Stimulated activated CD4-positive, alpha-beta T cell treated with anti-CD3 and anti-CD28 coated beads, Interleukin-12 subunit alpha, Interleukin-12 subunit beta, amount 100 ng/mL, for 48 hours (primary cell): ENCODE data around the gene DTNBP1.

Source experiments
- DNase-seq, 3 donors: peaks; one replicate each; pipeline ENCODE4 v3.0.0-alpha.2; 2020; ENCODE audit warnings: low read depth in 2 of 3, low spot score in 1 of 3

Gene DTNBP1

DNA sequence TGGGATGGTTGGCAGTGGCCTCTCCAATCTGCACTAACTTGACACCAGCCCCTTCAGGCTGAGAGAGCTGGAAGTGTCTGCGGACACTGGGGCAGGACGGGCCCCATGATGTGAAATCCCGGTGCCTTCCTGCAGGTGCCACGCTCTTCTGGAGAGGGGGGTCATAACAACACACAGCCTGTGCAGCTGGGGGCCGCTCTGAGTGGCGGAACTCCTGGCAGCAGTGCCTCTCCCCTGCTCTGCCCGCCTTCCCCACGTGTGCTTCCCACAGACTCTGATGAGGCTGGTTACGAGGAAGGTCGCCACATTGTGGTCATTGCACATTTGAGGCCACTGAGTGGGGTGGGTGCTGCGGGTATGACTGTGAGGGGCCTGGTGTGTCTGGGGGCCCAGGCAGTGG lies 145.2 kb downstream of the DTNBP1 start:
- DNase-seq: no peak

- DNase-seq: no peak
These were observed 145.8 kb downstream of the DTNBP1 start for GRCh38 chr6:15516923-15517560.

DNA sequence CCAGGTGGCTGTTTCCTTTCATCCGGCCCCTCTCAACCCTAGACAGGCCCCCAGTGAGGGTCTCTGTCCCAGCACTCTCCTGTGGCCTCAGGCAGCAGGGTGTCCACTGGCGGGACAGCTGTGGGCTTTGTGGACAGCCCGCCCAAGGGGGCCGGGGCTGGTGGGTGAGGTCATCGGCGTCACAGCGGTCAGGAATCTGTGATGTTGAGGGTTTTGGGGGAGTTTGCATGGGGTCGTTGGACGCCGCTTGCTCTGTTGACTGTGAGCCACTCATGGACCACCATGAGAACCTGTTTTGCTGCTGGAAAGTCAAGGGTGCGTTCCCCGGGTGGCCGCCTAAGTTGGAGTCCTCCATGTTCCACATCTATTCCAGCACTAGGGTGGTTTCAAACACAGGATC lies 146.4 kb downstream of the DTNBP1 start:
- DNase-seq: no peak

DNA sequence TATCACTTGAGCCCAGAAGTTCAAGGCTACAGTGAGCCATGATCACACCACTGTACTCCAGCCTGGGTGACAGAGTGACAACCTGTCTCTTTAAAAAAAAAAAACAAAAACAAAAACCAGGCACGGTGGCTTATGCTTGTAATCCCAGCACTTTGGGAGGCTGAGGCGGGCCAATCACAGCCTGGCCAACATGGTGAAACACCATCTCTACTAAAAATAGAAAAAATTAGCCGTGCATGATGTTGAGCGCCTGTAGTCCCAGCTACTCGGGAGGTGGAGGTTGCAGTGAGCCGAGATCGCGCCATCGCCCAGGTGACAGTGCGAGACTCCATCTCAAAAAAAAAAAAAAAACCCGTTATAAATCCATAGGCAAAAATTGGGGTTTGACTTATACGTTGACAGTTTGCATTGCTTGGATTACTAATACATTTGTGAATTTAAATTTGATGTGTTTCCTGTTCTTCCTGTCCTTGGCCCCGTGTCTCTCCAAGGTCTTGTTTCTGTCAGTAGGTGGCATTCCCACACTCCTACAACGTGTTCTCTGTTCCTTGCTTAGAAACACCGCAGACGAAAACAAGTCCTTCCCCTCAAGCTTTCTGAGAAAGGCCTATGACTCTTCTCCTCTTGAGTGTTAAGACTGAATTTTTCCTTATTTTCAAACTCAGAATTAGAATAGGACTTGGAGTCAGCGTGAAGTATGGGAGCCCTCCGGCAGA lies 147.0 kb downstream of the DTNBP1 start:
- DNase-seq: no peak

DNA sequence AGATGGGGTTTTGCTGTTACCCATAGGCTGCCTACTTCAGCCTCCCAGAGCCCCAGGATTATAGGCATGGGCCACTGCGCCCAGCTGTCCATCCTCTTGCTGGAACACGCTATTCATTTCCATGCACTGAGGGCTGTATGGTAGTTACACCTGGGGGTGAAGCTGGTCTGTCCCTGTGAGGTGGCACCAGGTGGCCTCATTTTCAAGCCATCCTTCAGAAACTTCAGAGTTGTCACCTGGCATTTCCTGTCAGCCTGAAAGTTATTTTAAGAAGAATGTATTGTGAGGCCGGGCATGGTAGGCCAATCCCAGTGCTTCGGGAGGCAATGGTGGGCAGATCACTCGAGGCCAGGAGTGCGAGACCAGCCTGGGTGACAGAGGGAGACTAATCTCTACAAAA lies 147.6 kb downstream of the DTNBP1 start:
- no peak for DNase-seq

GRCh38 chr6:15513801-15514711 lies 148.8 kb downstream of the DTNBP1 start:
- no peak for DNase-seq

GRCh38 chr6:15513131-15513771 lies 149.6 kb downstream of the DTNBP1 start:
- DNase-seq: no peak

- DNase-seq: no peak
These were observed 150.1 kb downstream of the DTNBP1 start for GRCh38 chr6:15512721-15513120.

- no peak for DNase-seq
These were observed 150.7 kb downstream of the DTNBP1 start for GRCh38 chr6:15512126-15512525.

GRCh38 chr6:15511248-15512125 lies 151.3 kb downstream of the DTNBP1 start:
- no peak for DNase-seq

GRCh38 chr6:15510536-15511247 lies 152.1 kb downstream of the DTNBP1 start:
- DNase-seq: no peak

- no peak for DNase-seq
These were observed 152.7 kb downstream of the DTNBP1 start for GRCh38 chr6:15510121-15510520.

DNA sequence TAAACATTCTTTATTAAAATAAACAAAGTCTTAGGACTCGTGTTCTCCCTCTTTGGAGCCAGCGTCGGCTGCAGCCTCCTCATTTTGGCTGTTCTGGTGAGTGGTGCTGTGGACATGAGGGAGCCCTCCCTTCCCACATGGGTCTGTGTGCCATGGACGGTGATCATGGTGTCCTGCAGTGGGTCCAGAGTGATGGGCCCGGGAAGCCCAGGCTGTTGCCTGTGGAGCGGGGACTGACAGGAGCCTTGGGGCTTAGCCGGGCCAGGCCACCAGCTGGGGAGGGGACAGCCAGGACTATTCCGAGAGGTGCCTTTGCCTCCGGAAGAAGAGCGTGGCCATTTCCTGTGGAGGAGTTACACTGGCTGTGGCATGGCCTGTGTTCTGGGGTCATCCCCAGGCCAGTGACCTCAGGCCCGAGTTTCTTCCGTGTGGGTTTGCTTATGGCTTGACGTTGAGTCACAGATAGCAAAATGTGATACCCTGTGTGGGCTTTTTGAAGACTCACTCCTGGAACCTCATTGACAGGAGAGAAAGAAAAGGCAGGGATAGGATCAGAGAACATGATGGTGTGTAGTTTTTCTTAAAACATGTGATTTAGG lies 153.4 kb downstream of the DTNBP1 start:
- DNase-seq: no peak

DNA sequence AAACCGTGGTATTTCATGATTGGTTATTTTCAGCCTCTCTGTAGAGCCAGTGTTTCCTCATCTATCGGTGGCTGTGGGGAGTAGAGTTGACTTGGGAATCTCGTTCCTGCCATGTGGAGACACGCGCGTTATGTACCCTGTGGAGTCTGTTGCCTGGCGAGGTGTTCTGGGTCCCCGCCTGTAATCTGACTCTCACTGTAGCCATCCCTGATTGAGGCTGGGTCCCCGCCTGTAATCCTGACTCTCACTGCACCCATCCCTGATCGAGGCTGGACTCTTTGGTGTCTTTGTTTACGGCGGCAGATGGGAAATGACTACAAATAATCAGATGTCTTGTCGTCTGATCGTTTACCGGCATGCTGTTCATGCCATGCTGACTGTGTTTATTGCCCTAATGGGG lies 153.9 kb downstream of the DTNBP1 start:
- DNase-seq: no peak

GRCh38 chr6:15508441-15508871 lies 154.4 kb downstream of the DTNBP1 start:
- no peak for DNase-seq

DNA sequence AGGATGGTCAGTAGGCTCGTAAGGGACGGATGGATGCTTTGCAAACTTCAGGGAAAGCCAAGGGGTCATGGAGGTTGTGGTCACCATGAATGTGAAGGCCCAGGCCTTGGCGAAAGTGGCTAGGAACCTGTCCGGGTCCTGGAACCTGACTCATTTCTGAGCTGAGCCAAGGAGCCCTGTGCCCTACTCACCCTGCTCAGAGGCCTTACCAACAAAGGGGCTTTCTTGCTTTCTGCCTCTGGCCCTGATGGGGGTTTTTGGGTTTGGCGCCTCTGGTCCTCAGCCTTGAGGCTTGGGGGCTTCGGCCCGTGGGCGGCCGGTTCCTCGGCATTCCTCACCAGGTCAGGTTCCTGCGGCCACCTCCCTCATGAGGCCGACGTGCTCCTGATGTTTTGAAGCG lies 155.1 kb downstream of the DTNBP1 start:
- DNase-seq: no peak

- no peak for DNase-seq
These were observed 155.6 kb downstream of the DTNBP1 start for GRCh38 chr6:15507221-15507620.

DNA sequence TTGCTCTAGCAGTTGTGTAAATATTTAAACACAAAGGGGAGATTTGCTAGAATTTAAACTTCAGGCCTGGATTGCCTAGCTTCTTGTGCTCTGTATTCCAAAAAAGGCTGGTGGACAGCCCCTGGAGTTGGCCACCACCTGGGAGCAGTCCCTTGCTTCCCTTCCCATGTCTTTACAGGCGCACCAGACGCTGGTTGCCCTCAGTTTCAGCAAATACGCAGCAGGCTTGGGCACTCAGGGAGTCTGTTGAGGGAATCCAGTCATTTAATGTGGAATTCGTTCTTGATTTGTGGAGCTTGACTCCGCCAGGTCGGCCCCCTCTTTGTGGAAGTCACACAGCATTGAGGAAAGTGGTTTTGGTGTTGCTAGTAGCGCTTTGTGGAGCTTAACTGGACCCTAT lies 156.8 kb downstream of the DTNBP1 start:
- no peak for DNase-seq

DNA sequence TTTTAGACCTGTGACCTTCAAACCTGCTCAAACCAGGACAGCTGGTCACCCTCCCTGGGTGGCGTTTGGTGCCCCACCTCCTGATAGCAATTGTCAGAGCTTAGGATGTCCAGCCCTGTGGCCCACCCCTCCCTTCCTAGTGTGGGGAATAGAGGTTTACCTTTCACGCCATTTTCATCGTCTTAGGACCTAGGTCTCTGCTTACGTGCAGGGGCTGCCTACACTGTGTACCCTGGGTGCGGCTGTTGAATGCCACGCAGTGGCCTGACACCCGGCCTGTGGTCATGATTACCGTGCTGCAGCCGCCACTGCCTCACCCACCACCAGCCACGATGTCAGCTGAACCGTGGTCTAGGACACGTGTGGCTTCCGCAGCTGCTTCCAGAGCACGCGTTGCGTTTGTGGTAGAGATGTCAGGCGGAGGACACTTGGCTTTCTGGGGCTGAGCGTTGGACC lies 157.3 kb downstream of the DTNBP1 start:
- DNase-seq: no peak
